Kidney epithelial cell (primary cell): ENCODE measurements around the gene CALML3. TPM values are rescaled to one million over a fixed set of nuclear protein-coding genes. Genes with fewer than 3 reads are reported as not detected.

Experiments
- DNase-seq: peaks from one replicate; pipeline ENCODE4 v3.0.0-alpha.2; 2010; ENCODE audit warnings: low read depth
- H3K27me3 ChIP-seq: 2 replicates; pipeline ENCODE4 v1.6.0; 2011; ENCODE audit warnings: low read length; ENCODE audit not compliant: control insufficient read depth, insufficient read depth
- H3K36me3 ChIP-seq: 2 replicates; pipeline ENCODE4 v1.5.1; 2011; ENCODE audit warnings: low read length; ENCODE audit not compliant: control insufficient read depth, insufficient read depth
- H3K4me3 ChIP-seq: 2 replicates; pipeline ENCODE4 v1.5.1; 2011; ENCODE audit warnings: low read depth, mild to moderate bottlenecking, control low read depth, low read length
- total RNA-seq: library from RNA; depleted of rRNA; stranded (reverse); fragments of >200 nt; gene quantifications from 2 replicates; pipeline ENCODE4 v1.2.3, GENCODE V29; 2015
- TF ChIP-seq, protein P1 (sequence below): IDR thresholded peaks from 2 replicates; pipeline ENCODE4 v1.5.1; 2011; ENCODE audit warnings: mild to moderate bottlenecking, moderate library complexity, low read length, control low read depth, inconsistent platforms; ENCODE audit not compliant: insufficient read depth, poor library complexity, severe bottlenecking

The CALML3 gene
- total RNA-seq, 1 donor from 2014 or later: not detected

DNA sequence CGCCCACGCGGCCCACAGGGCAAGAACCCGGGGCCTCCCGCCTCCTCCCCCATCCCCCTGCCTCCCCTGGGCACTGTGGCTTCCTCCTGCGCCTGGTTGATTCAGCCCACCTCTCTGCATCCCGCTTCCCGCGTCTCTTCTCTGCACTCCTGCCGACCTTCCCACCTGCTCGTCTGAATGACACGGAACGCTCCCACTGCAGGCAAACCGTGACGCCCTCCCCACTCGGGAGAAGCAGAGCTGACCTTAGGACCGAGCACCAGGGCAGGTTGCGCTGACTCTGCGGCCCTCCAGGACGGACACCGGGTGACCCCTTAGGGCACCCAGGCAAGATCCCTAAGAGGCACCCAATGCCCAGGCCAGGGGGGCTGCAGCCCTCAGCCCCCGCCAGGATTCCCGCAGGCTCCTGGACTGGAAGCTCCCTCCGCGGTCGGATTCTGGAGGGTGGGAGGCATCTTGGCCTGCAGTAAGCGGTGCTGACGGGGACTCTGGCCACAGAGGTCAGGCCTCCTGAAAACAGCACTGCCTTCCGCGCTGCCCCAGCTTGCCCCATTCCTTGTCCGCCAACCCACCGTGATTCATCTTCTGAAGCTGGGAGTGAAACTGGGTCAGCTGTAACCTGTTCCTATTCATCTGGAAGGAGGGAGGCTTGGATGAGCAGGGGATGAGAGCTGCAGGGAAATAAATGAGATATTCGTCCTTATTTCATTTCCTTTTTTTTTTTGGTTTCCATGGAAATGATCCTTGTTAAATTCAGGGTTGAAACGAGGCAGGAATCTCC is 990 bp downstream of the CALML3 start:
- Histone ChIP-seq H3K27me3 (no peaks in the 10 kb centered on the region), H3K36me3 (no peaks in the 10 kb centered on the region), H3K4me3 (no peak overlapping the region)
- DNase-seq: no peak
- TF ChIP-seq, protein P1, sequence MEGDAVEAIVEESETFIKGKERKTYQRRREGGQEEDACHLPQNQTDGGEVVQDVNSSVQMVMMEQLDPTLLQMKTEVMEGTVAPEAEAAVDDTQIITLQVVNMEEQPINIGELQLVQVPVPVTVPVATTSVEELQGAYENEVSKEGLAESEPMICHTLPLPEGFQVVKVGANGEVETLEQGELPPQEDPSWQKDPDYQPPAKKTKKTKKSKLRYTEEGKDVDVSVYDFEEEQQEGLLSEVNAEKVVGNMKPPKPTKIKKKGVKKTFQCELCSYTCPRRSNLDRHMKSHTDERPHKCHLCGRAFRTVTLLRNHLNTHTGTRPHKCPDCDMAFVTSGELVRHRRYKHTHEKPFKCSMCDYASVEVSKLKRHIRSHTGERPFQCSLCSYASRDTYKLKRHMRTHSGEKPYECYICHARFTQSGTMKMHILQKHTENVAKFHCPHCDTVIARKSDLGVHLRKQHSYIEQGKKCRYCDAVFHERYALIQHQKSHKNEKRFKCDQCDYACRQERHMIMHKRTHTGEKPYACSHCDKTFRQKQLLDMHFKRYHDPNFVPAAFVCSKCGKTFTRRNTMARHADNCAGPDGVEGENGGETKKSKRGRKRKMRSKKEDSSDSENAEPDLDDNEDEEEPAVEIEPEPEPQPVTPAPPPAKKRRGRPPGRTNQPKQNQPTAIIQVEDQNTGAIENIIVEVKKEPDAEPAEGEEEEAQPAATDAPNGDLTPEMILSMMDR: no peak

DNA sequence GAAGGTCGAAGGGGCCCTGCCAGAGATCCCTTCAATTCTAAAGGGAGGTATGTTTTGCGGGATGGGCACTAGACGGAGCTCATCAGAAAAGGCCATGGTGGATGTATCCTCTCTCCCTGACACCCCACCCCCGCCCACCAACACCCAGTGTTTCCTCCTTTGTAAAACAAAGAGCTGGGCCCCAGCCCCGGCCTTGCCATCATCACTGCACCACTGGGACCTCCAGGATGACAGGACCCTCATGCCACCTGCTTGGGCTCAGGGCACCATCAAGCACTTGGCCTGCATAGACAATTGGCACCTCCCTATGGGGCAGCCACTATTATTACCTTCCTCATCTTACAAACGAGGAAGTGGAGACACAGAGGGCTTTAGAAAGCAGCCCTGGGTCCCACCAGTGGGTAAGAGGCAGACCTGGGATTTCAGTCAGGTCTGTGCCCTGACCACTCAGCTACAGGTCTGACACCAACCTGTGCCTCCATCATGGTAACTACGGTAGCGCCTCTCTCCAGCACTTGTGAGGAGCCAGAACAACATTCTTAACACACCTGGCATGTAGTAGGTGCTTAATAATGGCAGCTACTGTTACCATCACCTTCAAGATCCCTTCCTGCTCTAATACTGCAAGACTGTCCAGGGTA is 2.0 kb downstream of the CALML3 start:
- no peaks in the 10 kb centered on the region for H3K27me3 ChIP-seq
- no peaks in the 10 kb centered on the region for H3K36me3 ChIP-seq
- DNase-seq: no peak
- TF ChIP-seq, protein P1: no peak
- no peak overlapping the region for H3K4me3 ChIP-seq

DNA sequence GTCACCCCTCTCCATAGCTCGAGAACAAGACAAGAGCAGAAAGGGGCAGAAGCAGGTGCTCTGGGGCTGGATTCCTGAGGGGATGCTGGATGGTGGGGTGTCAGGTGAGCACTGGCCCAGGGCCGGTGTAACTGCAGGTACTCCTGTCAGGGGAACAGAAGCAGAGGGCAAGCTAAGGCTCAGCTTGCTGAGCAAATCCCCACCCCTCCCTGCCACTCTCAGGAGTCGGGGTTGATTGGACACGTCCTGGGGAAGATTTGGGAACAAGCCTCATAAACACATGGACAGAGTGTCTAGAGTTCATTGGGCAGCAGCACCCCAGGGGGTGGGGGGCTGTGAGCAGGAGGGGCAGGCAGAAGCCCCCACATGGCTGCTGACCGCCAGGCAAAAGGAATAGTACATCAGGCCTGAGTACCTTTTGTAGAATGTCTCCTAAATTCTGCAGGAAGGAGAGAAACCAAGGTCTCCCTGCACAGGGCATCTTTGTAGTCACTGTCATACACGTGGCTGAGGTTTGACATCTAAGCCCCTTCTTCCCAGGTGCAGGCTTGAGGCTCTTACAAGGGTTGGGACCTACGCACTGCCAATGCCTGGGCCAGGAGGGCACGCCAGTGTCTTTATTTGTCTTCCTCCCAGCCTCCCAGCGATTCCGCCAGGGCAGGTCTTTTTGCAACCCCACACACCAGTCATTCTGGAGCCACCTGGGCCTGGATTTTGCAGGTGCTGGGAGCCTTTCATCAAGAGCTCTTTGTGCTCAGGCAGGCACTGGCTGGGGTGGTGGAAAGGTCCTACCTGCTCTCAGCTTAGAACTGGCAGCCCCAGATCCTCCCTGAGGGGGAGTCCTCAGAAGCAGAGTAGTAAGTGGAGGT is 2.8 kb downstream of the CALML3 start:
- Histone ChIP-seq H3K4me3 (no peak overlapping the region), H3K36me3 (no peaks in the 10 kb centered on the region), H3K27me3 (no peaks in the 10 kb centered on the region)
- no peak for DNase-seq
- TF ChIP-seq, protein P1: no peak

DNA sequence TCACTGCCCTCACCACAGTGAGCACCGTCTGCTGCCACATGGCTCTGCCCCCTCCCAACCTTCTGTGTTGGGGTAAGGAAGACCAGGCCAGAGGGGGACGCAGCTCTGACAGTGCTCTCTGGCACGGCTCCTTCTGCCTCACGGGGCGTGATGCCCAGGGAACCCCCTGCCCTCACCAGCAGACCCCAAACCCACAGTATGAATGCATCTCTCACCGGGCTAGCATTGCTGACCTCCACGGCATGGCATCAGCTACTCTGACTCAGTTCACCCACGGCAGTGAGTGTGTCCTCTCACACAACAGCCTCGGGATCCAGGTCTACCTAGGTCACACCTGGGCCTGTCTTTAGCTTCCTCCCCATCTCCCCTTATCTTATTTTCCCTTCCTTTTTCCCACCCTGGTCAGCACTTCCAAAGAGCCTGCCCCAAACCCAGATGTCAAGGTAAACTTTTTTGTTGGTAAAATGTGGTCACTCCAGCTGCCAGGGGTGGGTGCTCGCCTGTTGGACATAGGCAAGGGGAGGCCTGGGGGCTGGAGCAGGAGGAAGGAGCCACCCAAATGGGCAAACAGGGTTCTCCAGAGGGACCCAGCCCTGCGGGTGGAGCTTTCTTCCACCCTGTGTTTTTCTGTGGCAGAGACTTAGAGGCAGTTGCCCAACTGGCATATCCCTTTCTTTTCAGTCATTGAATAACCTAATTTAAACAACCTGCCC is 4.4 kb downstream of the CALML3 start:
- no peaks in the 10 kb centered on the region for H3K36me3 ChIP-seq
- no peaks in the 10 kb centered on the region for H3K27me3 ChIP-seq
- no peak for DNase-seq
- H3K4me3 ChIP-seq: no peak overlapping the region
- TF ChIP-seq, protein P1: no peak

DNA sequence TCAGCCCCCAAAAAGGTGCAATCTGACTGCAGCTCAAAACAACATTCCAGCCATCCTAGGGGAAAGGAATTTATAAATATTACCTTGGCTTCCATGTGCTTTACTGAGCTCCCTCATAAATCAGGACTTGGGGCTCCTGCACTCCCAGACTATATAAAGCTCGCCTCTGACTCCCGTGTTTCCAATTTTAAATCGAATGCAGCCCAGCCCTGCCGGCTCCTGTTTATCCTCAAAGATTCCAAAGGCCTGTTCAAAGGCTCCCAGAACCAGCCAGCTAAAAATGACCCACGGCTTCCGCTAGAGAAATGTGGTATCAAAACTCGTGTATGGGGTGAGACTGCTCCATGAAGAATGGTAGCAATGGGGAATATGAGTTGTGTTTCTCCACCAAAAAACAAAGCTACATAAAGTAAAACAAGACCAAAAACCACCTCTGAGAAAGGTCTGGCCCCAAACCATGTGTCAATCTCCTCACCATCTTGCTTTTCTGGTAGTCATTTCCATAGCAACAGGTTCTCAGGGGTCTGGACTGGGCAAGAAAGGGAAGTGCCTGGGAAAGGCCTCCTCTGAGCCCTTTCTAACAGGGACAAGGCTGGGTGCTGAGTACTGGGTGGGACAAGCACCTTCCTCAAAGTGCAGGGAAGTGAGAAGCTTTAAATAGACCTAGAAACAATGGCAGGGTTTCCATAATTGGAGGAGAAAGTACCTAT is 5.1 kb downstream of the CALML3 start:
- Histone ChIP-seq H3K27me3 (no peaks in the 10 kb centered on the region), H3K36me3 (no peaks in the 10 kb centered on the region), H3K4me3 (no peak overlapping the region)
- TF ChIP-seq, protein P1: no peak
- DNase-seq: no peak
